ENCODE measurements around the gene LGALS9.
"Not testable (repeated sequence)": the region's sequence is repeated elsewhere in the genome, so short reads cannot be mapped to it uniquely, and the experiment has no call there.

LGALS9 gene

DNA sequence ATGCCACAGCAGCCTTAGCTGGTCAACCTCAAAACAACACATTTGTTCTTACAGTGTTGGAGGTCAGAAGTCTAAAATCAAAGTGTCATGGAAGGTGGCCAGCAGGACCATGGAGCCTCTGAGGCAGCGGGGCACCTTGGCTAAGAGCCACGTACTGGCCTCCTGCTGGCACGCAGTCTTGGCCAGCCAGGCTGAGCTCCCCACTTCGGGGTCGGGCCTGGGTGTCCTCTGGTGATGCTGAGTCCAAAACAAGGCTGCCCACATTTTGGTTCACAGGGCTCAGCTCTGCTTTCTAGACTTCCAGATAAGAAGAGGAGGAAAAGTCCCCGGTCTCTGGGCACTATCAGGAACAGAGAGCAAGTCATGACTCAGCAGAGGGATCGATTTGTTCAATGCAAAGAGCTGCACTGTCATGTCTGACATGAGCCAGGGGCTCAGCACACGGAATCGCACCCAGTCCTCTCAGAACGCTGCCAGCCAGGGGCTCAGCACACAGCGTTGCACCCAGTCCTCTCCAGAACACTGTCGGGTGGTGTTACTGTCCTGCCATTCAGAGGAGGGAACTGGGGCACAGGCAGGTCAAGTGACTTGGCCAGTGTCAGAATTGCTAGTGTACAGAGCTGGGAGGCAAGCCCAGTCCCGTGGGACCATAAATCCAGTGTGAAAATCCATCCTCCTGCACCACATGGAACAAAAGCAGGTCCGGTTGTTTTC, 2.5 kb downstream of the LGALS9 start:
- no peak for DNase-seq (ENCODE audit: low read depth)
- TF ChIP-seq, protein P1, sequence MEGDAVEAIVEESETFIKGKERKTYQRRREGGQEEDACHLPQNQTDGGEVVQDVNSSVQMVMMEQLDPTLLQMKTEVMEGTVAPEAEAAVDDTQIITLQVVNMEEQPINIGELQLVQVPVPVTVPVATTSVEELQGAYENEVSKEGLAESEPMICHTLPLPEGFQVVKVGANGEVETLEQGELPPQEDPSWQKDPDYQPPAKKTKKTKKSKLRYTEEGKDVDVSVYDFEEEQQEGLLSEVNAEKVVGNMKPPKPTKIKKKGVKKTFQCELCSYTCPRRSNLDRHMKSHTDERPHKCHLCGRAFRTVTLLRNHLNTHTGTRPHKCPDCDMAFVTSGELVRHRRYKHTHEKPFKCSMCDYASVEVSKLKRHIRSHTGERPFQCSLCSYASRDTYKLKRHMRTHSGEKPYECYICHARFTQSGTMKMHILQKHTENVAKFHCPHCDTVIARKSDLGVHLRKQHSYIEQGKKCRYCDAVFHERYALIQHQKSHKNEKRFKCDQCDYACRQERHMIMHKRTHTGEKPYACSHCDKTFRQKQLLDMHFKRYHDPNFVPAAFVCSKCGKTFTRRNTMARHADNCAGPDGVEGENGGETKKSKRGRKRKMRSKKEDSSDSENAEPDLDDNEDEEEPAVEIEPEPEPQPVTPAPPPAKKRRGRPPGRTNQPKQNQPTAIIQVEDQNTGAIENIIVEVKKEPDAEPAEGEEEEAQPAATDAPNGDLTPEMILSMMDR (IDR thresholded peaks at IDR 0.05; ENCODE audit: control insufficient read depth, insufficient read depth, low read depth, low read length, missing control alignments): no peak
- no peak overlapping the region for H3K4me3 ChIP-seq (ENCODE audit: control insufficient read depth, low read depth, low read length)

DNA sequence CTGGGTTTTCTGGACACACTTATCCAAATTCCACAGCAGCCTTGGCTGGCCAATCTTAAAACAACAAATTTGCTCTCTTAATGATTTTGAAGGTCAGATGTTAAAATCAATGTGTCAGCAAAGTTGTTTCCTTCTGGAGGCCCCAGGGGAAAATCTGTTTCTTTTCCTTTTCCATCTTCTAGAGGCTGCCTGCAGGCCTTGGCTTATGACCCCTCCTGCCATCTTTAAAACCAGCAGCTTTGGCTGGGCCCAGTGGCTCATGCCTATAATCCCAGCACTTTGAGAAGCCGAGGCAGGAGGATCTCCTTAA, 3.0 kb downstream of the LGALS9 start:
- no peak overlapping the region for H3K4me3 ChIP-seq (ENCODE audit: control insufficient read depth, low read depth, low read length)
- TF ChIP-seq, protein P1 (IDR thresholded peaks at IDR 0.05; ENCODE audit: control insufficient read depth, insufficient read depth, low read depth, low read length, missing control alignments): no peak
- no peak for DNase-seq (ENCODE audit: low read depth)

DNA sequence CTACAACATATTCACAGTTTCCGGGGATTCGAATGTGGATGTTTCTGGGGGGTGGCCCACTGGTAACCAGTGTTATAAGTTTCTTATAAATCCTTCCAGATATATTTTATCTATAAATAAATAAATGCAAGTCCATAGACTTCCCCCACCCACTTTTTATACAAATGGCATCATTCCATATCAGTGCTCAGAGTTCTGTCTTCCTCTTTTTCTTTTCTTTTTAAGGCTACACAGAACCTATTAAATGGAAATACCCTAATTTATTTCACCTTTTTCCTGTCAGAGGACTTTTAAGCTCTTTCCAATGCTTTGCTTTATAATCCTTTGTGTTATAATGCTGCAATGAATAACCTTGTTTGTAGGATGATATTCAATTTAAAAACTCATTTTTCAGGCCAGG, 3.8 kb downstream of the LGALS9 start:
- no peak overlapping the region for H3K4me3 ChIP-seq (ENCODE audit: control insufficient read depth, low read depth, low read length)
- no peak for DNase-seq (ENCODE audit: low read depth)
- TF ChIP-seq, protein P1 (IDR thresholded peaks at IDR 0.05; ENCODE audit: control insufficient read depth, insufficient read depth, low read depth, low read length, missing control alignments): no peak

DNA sequence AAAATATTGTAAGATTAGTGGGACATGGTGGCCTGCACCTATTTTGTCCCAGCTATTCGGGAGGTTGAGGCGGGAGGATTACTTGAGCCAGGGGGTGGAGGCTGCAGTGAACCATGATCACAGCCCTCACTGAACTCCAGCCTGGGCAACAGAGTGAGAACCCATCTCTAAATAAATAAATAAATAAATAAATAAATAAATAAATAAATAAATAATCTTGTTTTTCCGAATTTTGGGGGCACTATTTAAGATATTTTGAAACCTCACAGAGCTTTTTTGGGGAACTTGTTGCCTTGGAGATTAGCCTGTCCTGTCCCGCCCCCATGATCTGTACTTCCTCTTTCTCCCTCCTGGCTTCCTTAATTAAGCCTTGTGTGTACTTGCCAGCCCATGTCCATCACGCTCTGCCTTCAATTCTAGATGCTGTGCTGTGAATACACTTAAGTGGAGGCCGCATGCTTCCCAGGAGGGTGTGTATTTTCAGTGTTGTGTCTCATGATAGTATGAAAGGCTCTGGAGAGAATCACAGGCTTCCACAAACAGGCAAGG, 4.4 kb downstream of the LGALS9 start:
- no peak overlapping the region for H3K4me3 ChIP-seq (ENCODE audit: control insufficient read depth, low read depth, low read length)
- TF ChIP-seq, protein P1 (IDR thresholded peaks at IDR 0.05; ENCODE audit: control insufficient read depth, insufficient read depth, low read depth, low read length, missing control alignments): no peak
- no peak for DNase-seq (ENCODE audit: low read depth)

DNA sequence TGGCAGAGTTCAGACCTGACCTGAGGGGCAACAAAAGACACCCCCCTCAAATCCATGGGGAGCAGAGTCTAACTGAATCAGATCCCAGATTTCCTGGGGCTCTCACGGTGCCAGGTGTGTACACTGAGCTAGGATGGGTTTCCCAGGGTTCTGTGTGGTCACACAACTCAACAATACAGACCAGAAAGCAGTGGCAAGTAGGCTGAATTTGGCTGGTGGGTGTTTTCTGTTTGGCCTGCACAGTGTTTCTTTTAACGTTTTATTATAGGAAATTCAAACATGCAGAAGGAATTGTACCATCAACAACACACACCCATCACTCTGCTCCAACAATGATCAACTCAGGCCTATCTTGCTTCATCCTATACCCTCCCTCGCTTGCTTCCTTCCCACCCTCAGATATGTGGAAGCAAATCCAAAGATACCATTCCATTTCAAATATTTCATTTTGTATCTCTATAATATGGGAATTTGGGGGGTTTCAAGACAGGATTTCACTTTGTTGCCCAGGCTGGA, 5.1 kb downstream of the LGALS9 start:
- not testable (repeated sequence) for H3K4me3 ChIP-seq (ENCODE audit: control insufficient read depth, low read depth, low read length); DNase-seq (ENCODE audit: low read depth)

DNA sequence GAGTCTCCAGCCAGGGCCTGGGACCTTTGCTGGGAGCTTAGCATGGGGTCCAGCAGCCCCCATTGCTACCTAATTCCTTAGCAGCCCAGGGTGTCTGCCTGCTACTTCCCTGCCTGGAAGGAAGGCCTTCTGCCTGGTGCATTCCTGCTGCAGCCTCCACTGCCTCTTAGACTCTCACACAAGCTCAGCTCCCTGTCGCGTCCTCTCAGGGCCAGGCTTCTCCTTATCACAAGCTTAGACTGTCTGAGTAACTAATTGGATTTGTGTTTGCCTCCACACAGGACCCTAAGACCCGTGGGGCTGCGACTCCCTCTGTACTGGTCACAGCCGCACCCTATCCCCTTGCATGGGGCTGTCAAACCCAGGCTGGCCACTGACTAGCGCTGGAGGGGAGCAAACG, 6.8 kb downstream of the LGALS9 start:
- H3K4me3 ChIP-seq (ENCODE audit: control insufficient read depth, low read depth, low read length); DNase-seq (ENCODE audit: low read depth): not testable (repeated sequence)

DNA sequence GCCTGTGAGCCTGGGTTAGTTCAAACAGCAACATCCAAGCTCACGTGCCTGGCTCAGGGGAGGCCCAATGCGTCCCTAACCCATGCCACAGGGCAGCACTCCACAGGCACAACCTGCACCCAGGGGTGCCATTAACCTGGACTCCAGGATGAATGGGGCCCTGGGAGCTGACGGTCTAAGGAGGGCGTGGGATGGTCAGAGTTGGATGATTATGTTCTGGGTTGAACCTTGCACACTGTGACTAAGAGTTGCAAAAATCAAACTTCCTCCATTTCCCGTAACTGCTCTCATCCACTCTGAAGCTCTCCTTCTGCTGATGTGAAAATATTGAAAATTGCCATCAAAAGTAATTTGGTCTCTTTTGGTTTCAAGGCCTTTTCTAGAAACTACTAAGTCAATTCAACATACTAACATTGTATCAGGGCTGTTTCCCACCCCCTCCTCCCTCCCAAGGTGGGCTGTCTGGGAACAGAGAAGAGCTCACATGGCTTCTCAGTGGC, 7.5 kb downstream of the LGALS9 start:
- DNase-seq (ENCODE audit: low read depth); H3K4me3 ChIP-seq (ENCODE audit: control insufficient read depth, low read depth, low read length): not testable (repeated sequence)

DNA sequence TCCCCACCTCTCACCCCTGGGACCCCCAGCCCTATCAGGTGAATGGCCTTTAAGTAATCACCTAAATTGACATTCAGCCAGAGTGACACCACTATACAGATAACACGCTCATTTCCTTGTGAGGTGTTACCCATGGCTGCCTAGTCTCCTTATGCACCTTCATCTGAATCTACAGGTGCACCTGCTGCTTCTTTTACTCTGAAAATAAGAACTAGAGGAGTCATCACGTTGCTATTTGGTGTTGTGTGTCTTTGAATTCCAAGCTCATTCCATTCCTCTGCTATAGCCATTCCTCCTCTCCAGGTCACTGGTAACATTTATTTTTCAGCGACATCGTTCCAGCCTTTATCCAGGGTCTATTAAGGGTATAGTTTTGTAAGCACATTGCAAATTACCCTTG, 9.8 kb downstream of the LGALS9 start:
- TF ChIP-seq, protein P1 (IDR thresholded peaks at IDR 0.05; ENCODE audit: control insufficient read depth, insufficient read depth, low read depth, low read length, missing control alignments): no peak
- H3K4me3 ChIP-seq (ENCODE audit: control insufficient read depth, low read depth, low read length): no peak overlapping the region
- no peak for DNase-seq (ENCODE audit: low read depth)

Data from AG09309 (cell line).